ENCODE results near the gene BCAM.

GRCh38 chr19:44813070-44813840, 4.4 kb downstream of the BCAM start:
- TF ChIP-seq TAF1 (IDR thresholded peaks at IDR 0.05; ENCODE audit: low read depth, low read length), result no peak
- no peak for TF ChIP-seq POLR2AphosphoS5 (IDR thresholded peaks at IDR 0.05; ENCODE audit: low read depth, low read length)
- no peak for TF ChIP-seq POLR2A (IDR thresholded peaks at IDR 0.05; ENCODE audit: low read depth, low read length)
- no peak for TF ChIP-seq PAX5 (IDR thresholded peaks at IDR 0.05; ENCODE audit: insufficient read depth, low read length, severe bottlenecking)
- TF ChIP-seq SPI1 (IDR thresholded peaks at IDR 0.05; ENCODE audit: low read depth, low read length), result no peak
- no peak for TF ChIP-seq POU2F2 (IDR thresholded peaks at IDR 0.05; ENCODE audit: low read depth, low read length)

All from GM12891 (cell line).